Chondrocyte (in vitro differentiated cells): Measurements from ENCODE around the gene CCN6. TPM values are rescaled to one million over a fixed set of nuclear protein-coding genes. Genes with fewer than 3 reads are reported as not detected.

Experiments
- DNase-seq: peaks from one replicate; pipeline ENCODE4 v3.0.0; 2021; ENCODE audit warnings: mixed read lengths, low spot score
- H3K27ac Mint-ChIP-seq: one replicate; pipeline ENCODE4 v1.8.0; 2021; ENCODE audit warnings: mild to moderate bottlenecking, moderate library complexity, mixed read lengths; ENCODE audit not compliant: unreplicated experiment
- H3K27me3 Mint-ChIP-seq: 2 replicates; pipeline ENCODE4 v1.8.0; 2021; ENCODE audit warnings: low read depth, mixed read lengths
- H3K36me3 Mint-ChIP-seq: 2 replicates; pipeline ENCODE4 v1.8.0; 2021; ENCODE audit warnings: low read depth, mixed read lengths
- H3K4me1 Mint-ChIP-seq: 2 replicates; pipeline ENCODE4 v1.8.0; 2021; ENCODE audit warnings: low read depth, mild to moderate bottlenecking, mixed read lengths
- H3K4me3 Mint-ChIP-seq: one replicate; pipeline ENCODE4 v1.8.0; 2021; ENCODE audit warnings: mild to moderate bottlenecking, moderate library complexity, mixed read lengths; ENCODE audit not compliant: unreplicated experiment
- H3K9me3 Mint-ChIP-seq: 2 replicates; pipeline ENCODE4 v1.8.0; 2021; ENCODE audit warnings: low read depth, mixed read lengths
- CTCF ChIP-seq: fragments of 200-600 bp; sonication (generic); IDR thresholded peaks from 2 replicates; pipeline ENCODE4 v1.5.0; 2021; ENCODE audit warnings: antibody characterized with exemption, mild to moderate bottlenecking, moderate library complexity
- total RNA-seq: library from RNA; stranded (reverse); gene quantifications from 3 replicates; pipeline ENCODE4 v1.2.1, GENCODE V29; 2021

The CCN6 gene
- total RNA-seq, 1 donor from 2014 or later: not detected

GRCh38 chr6:112066606-112067005 lies 12.7 kb downstream of the CCN6 start:
- no peak for DNase-seq
- no peak overlapping the region for H3K27ac Mint-ChIP-seq
- no peak overlapping the region for H3K4me3 Mint-ChIP-seq
- H3K27me3 Mint-ChIP-seq: no peaks in the 10 kb centered on the region
- H3K9me3 Mint-ChIP-seq: no peaks in the 10 kb centered on the region
- peaks cover 3% of the 10 kb centered on the region for H3K36me3 Mint-ChIP-seq
- TF ChIP-seq CTCF: no peak
- H3K4me1 Mint-ChIP-seq: peaks cover 9% of the 10 kb centered on the region

- Mint-ChIP-seq H3K4me3 (no peak overlapping the region), H3K27ac (no peak overlapping the region), H3K9me3 (no peaks in the 10 kb centered on the region), H3K36me3 (peaks cover 16% of the 10 kb centered on the region), H3K27me3 (no peaks in the 10 kb centered on the region), H3K4me1 (peaks cover 9% of the 10 kb centered on the region)
- no peak for DNase-seq
- TF ChIP-seq CTCF: no peak
Observed at GRCh38 chr6:112081569-112081968, 27.7 kb downstream of the CCN6 start.

- no peaks in the 10 kb centered on the region for H3K27me3 Mint-ChIP-seq
- no peak overlapping the region for H3K4me3 Mint-ChIP-seq
- no peaks in the 10 kb centered on the region for H3K9me3 Mint-ChIP-seq
- no peak for DNase-seq
- no peak for TF ChIP-seq CTCF
- no peak overlapping the region for H3K27ac Mint-ChIP-seq
- H3K4me1 Mint-ChIP-seq: peaks cover 9% of the 10 kb centered on the region
- H3K36me3 Mint-ChIP-seq: peaks cover 9% of the 10 kb centered on the region
Observed at GRCh38 chr6:112085286-112086065, 31.6 kb downstream of the CCN6 start.

GRCh38 chr6:112086744-112087135 lies 32.8 kb downstream of the CCN6 start:
- Mint-ChIP-seq H3K27ac (no peak overlapping the region), H3K4me1 (peaks cover 9% of the 10 kb centered on the region), H3K9me3 (no peaks in the 10 kb centered on the region), H3K4me3 (no peak overlapping the region), H3K36me3 (peaks cover 9% of the 10 kb centered on the region), H3K27me3 (no peaks in the 10 kb centered on the region)
- peak; percentile 78 for TF ChIP-seq CTCF
- no peak for DNase-seq

- Mint-ChIP-seq H3K27me3 (no peaks in the 10 kb centered on the region), H3K9me3 (no peaks in the 10 kb centered on the region), H3K4me3 (no peak within 1 kb of the TSS), H3K4me1 (peaks cover 9% of the 10 kb centered on the region), H3K27ac (no peak within 1 kb of the TSS), H3K36me3 (peaks cover 9% of the 10 kb centered on the region)
- peak; percentile 97 for DNase-seq
- no peak for TF ChIP-seq CTCF
Observed at GRCh38 chr6:112087136-112087911, 33.4 kb downstream of the CCN6 start, which contains the start of the genes FAM229B and TUBE1. Gene FAM229B, plus strand, starts transcription at chr6:112087591. Its CDS starts 11,693 bp downstream, at chr6:112099284. Gene TUBE1, minus strand, starts transcription at chr6:112087482. Its CDS starts 48 bp downstream, at chr6:112087434.
